Natural killer cell (primary cell): ENCODE measurements around the gene AQP3. TPM values are rescaled to one million over a fixed set of nuclear protein-coding genes. Genes with fewer than 3 reads are reported as not detected.

Experiments used
- ATAC-seq, 3 donors: fragments of 150-1000 bp in 2 of 3; fragments of 200-7000 bp in 1 of 3; cut with Tn5 transposase; 1 replicate in 1 of 3; 2 replicates in 2 of 3; pipeline ENCODE4 v1.10.0; 2021; ENCODE audit warnings: mild to moderate bottlenecking in 2 of 3, moderate library complexity in 2 of 3
- DNase-seq, 2 donors: peaks; one replicate each; pipeline versions ENCODE4 v3.0.0 to v3.0.0-alpha.2; 2013 to 2021; ENCODE audit warnings: mixed read lengths in 1 of 2
- H3K27ac ChIP-seq: one replicate; pipeline ENCODE4 v1.5.1; 2013; ENCODE audit warnings: mild to moderate bottlenecking, low read length
- H3K27me3 ChIP-seq: one replicate; pipeline ENCODE4 v1.6.1; 2013; ENCODE audit warnings: low read length; ENCODE audit not compliant: control insufficient read depth, insufficient read depth
- H3K36me3 ChIP-seq: one replicate; pipeline ENCODE4 v1.6.1; 2013; ENCODE audit warnings: low read length; ENCODE audit not compliant: control insufficient read depth, insufficient read depth
- H3K4me1 ChIP-seq: one replicate; pipeline ENCODE4 v1.6.1; 2013; ENCODE audit warnings: low read length; ENCODE audit not compliant: control insufficient read depth, insufficient read depth
- H3K4me3 ChIP-seq: one replicate; pipeline ENCODE4 v1.5.1; 2013; ENCODE audit warnings: low read length
- H3K9me3 ChIP-seq: one replicate; pipeline ENCODE4 v1.6.1; 2013; ENCODE audit warnings: low read length; ENCODE audit not compliant: control insufficient read depth, insufficient read depth
- H3K27ac Mint-ChIP-seq, 2 donors: one replicate each; pipeline ENCODE4 v1.8.0; 2022; ENCODE audit warnings: mild to moderate bottlenecking in 2 of 2, mixed read lengths in 2 of 2, moderate library complexity in 1 of 2
- H3K27me3 Mint-ChIP-seq, 2 donors: one replicate each; pipeline ENCODE4 v1.8.0; 2022; ENCODE audit warnings: low read depth in 2 of 2, mixed read lengths in 2 of 2
- H3K36me3 Mint-ChIP-seq: one replicate; pipeline ENCODE4 v1.8.0; 2022; ENCODE audit warnings: mixed read lengths
- H3K4me1 Mint-ChIP-seq, 2 donors: one replicate each; pipeline ENCODE4 v1.8.0; 2022; ENCODE audit warnings: mixed read lengths in 2 of 2
- H3K4me3 Mint-ChIP-seq: one replicate; pipeline ENCODE4 v1.8.0; 2022; ENCODE audit warnings: mild to moderate bottlenecking, moderate library complexity, mixed read lengths
- H3K9me3 Mint-ChIP-seq, 2 donors: one replicate each; pipeline ENCODE4 v1.8.0; 2022; ENCODE audit warnings: mixed read lengths in 2 of 2
- CTCF ChIP-seq: fragments of 200-600 bp; IDR thresholded peaks from one replicate; pipeline ENCODE4 v1.8.0; 2022; ENCODE audit warnings: antibody characterized with exemption
- WGBS: methylation state at CpG from one replicate; pipeline ENCODE4 v1.1.7; 2013; ENCODE audit warnings: missing lambda C conversion rate; ENCODE audit not compliant: insufficient coverage; 5-methylcytosine and 5-hydroxymethylcytosine counted together
- intact Hi-C: fragments of 100-400 bp; cut with micrococcal nuclease; formaldehyde crosslinking; loops from one replicate; pipeline ENCODE4 v1.14.2; 2022
- total RNA-seq, 4 donors: library from RNA; stranded (reverse); fragments of 120-200 nt in 1 of 4; gene quantifications; one replicate each; pipeline versions ENCODE4 v1.2.3 to v1.2.4, GENCODE V29; 2013 to 2022

Gene AQP3
- total RNA-seq, 3 donors from 2014 or later (not counting 1 experiment from before 2014, with no cell fraction given) = 3.9 to 12.7 (median 6.1) TPM

- no peaks in the 10 kb centered on the region for H3K4me1 Mint-ChIP-seq
- ATAC-seq (no peak), DNase-seq (no peak)
- Histone ChIP-seq H3K36me3 (no peaks in the 10 kb centered on the region), H3K27ac (no peak overlapping the region), H3K27me3 (no peaks in the 10 kb centered on the region), H3K4me1 (no peaks in the 10 kb centered on the region), H3K4me3 (no peak overlapping the region), H3K9me3 (no peaks in the 10 kb centered on the region)
- no peaks in the 10 kb centered on the region for H3K36me3 Mint-ChIP-seq
- H3K27me3 Mint-ChIP-seq = no peaks in the 10 kb centered on the region
- H3K4me3 Mint-ChIP-seq = no peak overlapping the region
- no peaks in the 10 kb centered on the region for H3K9me3 Mint-ChIP-seq
- no peak for TF ChIP-seq CTCF
- no peak overlapping the region for H3K27ac Mint-ChIP-seq
- intact Hi-C loops = no loop called here
- 100% methylated on average over 1 of the region's 2 CpGs for WGBS
These were observed 10.2 kb downstream of the AQP3 start for GRCh38 chr9:33437205-33437604.

- H3K36me3 Mint-ChIP-seq = no peaks in the 10 kb centered on the region
- DNase-seq (no peak), ATAC-seq (no peak)
- intact Hi-C loops = no loop called here
- no peaks in the 10 kb centered on the region for H3K36me3 ChIP-seq
- H3K27ac ChIP-seq = no peak overlapping the region
- H3K27me3 ChIP-seq = no peaks in the 10 kb centered on the region
- no peaks in the 10 kb centered on the region for H3K4me1 ChIP-seq
- no peaks in the 10 kb centered on the region for H3K9me3 Mint-ChIP-seq
- H3K4me1 Mint-ChIP-seq = no peaks in the 10 kb centered on the region
- no peak for TF ChIP-seq CTCF
- no peak overlapping the region for H3K4me3 ChIP-seq
- 92% methylated on average over 7 of the region's 8 CpGs for WGBS
- no peak overlapping the region for H3K4me3 Mint-ChIP-seq
- H3K27me3 Mint-ChIP-seq = no peaks in the 10 kb centered on the region
- no peak overlapping the region for H3K27ac Mint-ChIP-seq
- no peaks in the 10 kb centered on the region for H3K9me3 ChIP-seq
These were observed 10.9 kb downstream of the AQP3 start for GRCh38 chr9:33436445-33436844.

- ATAC-seq (no peak), DNase-seq (no peak)
- H3K36me3 Mint-ChIP-seq = no peaks in the 10 kb centered on the region
- Histone ChIP-seq H3K4me1 (no peaks in the 10 kb centered on the region), H3K4me3 (no peak overlapping the region), H3K9me3 (no peaks in the 10 kb centered on the region), H3K36me3 (no peaks in the 10 kb centered on the region), H3K27me3 (no peaks in the 10 kb centered on the region), H3K27ac (no peak overlapping the region)
- intact Hi-C loops = no loop called here
- H3K4me1 Mint-ChIP-seq = no peaks in the 10 kb centered on the region
- no peak for TF ChIP-seq CTCF
- no peaks in the 10 kb centered on the region for H3K27me3 Mint-ChIP-seq
- H3K9me3 Mint-ChIP-seq = no peaks in the 10 kb centered on the region
- H3K4me3 Mint-ChIP-seq = no peak overlapping the region
- 89% methylated on average over 8 of the region's 8 CpGs for WGBS
- H3K27ac Mint-ChIP-seq = no peak overlapping the region
These were observed 11.5 kb downstream of the AQP3 start for GRCh38 chr9:33435821-33436277.

DNA sequence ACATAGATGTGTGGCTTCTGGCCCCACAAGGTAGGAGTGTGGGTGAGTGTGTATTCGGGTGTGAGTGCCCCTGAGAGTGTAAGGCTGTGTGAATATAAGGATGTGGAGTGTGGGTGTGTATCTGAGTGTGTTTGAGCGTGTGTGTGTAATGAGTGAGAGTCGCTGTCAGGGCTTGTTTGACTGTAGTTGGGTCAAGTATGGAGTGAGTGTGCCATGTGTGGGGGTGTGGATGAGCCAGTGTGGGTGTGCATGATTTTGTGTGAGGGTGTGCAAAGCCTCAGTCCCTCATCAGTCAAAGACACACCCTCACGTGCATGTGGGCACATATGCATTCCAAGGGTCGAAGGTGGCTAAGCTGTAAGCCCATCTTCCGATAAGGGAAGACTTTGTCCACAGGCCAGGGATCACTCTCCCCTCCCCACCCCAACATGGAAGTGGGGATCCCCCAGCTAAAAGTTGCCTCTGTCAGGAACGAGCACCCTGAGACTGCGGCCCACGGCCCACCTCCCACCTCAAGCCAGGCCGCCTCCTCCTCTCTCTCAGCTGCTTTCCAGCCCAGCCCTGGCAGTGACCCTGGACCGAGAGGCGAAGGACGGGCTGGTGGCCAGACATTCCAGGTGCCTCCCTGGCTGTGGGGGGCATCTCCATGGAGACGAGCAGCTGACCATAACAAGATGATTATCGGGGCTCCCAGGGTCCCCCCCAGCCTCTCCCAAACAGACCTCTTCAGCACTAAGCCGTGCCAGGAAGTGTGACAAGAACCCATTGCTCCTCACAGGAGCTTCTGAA lies 12.9 kb downstream of the AQP3 start:
- intact Hi-C loops = no loop called here
- no peak for TF ChIP-seq CTCF
- Histone ChIP-seq H3K4me3 (no peak overlapping the region), H3K27ac (no peak overlapping the region), H3K27me3 (no peaks in the 10 kb centered on the region), H3K36me3 (no peaks in the 10 kb centered on the region), H3K4me1 (no peaks in the 10 kb centered on the region), H3K9me3 (no peaks in the 10 kb centered on the region)
- H3K27ac Mint-ChIP-seq = no peak overlapping the region
- H3K36me3 Mint-ChIP-seq = no peaks in the 10 kb centered on the region
- no peaks in the 10 kb centered on the region for H3K27me3 Mint-ChIP-seq
- H3K4me3 Mint-ChIP-seq = no peak overlapping the region
- DNase-seq (no peak), ATAC-seq (peak in 1 of 3 donors; percentile 36)
- H3K4me1 Mint-ChIP-seq = no peaks in the 10 kb centered on the region
- no peaks in the 10 kb centered on the region for H3K9me3 Mint-ChIP-seq
- WGBS = 84% methylated on average over 15 of the region's 16 CpGs
